ENCODE measurements around the gene NFATC3.
"Not testable (repeated sequence)": the region's sequence is repeated elsewhere in the genome, so short reads cannot be mapped to it uniquely, and the experiment has no call there.

NFATC3 gene

DNA sequence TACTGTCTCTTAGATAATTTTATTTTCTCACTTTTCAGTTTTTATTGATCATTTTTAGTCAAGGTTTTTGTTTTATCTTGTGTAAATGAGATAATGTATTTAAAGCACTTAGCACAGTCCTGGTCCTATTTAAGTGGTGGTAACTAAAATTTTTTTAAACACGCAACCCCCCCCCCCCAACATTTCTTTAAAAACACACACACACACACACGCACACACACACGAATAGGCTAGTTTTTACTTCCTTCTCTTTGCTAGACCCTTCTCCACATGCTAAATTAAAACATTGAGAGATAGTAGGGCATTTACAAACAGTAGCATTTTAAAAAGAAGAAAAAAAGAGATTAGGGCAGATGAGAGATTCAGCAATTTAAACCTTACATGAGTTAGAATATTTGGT is 5.0 kb downstream of the NFATC3 start:
- no peak for DNase-seq

DNA sequence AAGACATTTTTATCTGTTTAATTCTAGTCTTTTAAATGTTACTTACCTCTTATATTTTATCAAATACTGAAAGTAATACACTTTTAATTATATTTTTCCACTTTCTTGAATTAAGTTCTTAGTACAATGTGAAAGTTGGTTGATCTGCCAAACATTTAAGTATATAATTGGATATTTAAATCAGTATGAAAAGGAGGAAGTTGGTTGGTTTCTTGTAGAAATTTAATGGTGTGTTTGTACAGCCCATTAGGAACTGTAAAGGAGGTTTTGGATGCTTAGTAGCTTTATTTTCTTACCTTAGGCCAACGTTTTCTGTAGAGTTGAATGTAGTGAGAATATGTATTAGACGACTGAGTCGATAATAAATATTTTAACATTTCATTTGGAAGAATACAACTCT is 5.4 kb downstream of the NFATC3 start:
- no peak for DNase-seq

DNA sequence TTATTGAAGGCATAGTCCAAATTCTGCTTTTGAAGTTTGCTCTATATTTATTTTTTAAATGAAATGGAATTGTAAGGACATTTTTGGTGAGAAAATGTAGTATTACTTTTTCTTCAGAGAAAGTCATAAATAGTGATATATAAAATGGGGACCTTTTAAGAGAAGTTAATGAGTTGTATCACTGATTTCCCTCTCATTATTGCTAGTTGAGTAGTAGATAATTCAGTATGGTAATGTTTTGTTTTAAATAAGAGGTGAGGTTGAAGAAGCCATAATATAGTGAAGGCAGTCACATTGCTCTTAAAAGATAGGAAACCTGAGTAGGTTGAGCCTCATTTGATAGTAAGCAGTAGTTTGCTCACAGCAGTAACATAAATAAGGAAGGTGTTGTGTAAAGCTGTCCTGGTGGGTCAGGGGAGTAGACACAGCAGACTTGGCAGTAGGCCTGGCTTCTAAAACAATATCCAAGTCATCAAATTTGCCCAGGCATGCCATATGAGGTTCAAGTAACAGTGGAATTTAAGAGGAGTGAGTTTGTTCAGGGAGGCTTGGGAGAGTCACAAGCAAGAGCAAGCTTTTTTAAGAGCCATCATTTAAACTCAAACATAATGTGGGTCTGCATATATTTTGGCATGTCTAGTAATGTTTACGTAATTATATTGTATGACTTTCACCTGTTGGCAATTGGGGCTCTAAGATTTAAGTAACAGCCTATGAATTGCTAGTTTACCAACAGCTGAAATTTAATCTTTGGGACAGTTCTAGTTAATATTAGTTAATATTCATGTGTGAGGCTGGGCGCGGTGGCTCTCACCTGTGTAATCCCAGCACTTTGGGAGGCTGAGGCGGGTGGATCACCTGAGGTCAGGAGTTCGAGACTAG is 6.5 kb downstream of the NFATC3 start:
- no peak for DNase-seq

- DNase-seq, result not testable (repeated sequence)
These were observed 7.1 kb downstream of the NFATC3 start for GRCh38 chr16:68092275-68092674.

GRCh38 chr16:68093816-68094613 is 8.8 kb downstream of the NFATC3 start:
- no peak for DNase-seq

DNA sequence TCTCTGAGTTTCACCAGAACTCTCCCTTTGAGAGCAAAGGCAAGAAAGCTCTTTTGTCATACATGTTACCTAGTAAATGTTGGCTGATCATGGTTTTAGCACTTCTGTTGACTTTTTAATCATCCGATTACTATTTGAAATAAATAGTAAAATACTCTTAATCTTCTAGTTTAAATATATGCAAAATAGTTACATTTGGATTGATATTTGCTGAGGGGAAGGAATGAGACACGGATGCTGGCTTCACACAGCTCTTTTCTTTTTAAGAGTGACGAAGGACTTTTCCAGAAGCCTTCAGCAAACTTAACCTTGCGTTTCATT is 9.4 kb downstream of the NFATC3 start:
- DNase-seq, result no peak

DNA sequence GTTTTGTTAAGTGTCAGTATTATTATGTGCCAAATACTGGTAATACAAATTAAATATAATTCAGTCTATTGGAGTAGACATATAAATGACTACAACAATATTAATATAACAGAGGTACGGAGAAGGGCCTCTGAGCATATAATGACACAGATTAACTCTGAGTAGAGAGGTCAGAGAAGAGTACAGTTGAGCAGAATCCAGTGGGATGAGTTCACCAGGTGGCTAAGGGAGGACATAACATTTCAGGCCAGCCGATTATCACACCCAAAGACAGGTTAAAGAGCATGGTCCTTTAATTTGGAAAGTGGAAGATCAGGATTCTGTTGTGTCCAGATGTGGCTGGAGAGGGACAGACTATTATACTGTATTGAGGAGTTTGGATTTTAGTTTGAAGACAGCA is 11.3 kb downstream of the NFATC3 start:
- no peak for DNase-seq

DNA sequence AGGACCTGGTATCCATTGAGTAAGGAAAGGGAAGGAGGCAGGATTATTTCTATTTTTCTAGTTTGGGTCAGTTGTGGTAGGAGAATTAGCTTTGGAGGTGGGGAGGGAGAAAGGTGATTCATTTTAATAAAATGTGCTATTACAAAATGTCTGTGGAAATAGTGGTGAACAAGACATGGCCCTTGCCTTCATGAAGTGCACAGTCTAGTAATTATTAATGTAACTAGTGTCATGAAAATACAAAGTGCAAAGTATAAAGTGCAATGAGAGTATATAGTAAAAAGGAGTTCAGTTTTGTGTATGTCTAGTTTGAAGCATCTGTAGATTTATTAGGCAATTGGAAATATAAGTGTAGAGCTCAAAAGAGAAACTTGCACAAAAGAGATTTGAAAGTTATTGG is 11.9 kb downstream of the NFATC3 start:
- no peak for DNase-seq

GRCh38 chr16:68097895-68098294 is 12.7 kb downstream of the NFATC3 start:
- DNase-seq, result no peak

GRCh38 chr16:68100488-68100887 is 15.3 kb downstream of the NFATC3 start:
- DNase-seq, result no peak

- DNase-seq, result no peak
These were observed 20.4 kb downstream of the NFATC3 start for GRCh38 chr16:68105611-68106010.

DNA sequence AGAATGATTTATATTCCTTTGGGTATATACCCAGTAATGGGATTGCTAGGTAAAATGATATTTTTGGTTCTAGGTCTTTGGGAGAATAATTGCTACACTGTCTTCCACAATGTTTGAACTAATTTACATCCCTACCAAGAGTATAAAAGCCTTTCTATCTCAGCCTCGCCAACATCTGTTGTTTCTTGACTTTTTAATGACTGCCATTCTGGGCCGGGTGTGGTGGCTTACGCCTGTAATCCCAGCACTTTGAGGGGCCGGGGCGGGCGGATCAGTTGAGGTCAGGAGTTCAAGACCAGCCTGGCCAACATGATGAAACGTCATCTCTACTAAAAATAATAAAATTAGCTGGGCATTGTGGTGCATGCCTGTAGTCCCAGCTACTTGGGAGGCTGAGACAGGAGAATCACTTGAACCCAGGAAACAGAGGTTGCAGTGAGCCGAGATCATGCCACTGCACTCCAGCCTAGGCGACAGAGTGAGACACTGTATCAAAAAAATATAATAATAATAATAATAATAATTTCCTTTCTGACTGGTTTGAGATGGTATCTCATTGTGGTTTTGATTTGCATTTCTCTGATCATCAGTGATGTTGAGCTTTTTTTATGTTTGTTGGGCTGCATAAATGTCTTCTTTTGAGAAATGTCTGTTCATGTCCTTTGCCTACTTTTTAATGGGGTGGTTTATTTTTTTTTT is 22.2 kb downstream of the NFATC3 start:
- not testable (repeated sequence) for DNase-seq

DNA sequence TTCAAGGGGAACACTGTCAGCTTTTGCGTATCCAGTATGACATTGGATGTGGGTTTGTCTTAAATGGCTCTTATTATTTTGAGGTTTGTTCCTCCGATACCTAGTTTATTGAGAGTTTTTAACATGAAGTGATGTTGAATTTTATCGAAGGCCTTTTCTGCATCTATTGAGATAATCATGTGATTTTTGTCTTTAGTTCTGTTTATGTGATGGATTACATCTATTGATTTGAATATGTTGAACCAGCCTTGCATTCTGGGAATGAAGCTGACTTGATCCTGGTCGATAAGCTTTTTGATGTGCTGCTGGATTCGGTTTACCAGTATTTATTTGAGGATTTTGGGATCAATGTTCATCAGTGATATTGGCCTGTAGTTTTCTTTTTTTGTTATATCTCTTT is 24.0 kb downstream of the NFATC3 start:
- not testable (repeated sequence) for DNase-seq

GRCh38 chr16:68110611-68111010 is 25.4 kb downstream of the NFATC3 start:
- not testable (repeated sequence) for DNase-seq

DNA sequence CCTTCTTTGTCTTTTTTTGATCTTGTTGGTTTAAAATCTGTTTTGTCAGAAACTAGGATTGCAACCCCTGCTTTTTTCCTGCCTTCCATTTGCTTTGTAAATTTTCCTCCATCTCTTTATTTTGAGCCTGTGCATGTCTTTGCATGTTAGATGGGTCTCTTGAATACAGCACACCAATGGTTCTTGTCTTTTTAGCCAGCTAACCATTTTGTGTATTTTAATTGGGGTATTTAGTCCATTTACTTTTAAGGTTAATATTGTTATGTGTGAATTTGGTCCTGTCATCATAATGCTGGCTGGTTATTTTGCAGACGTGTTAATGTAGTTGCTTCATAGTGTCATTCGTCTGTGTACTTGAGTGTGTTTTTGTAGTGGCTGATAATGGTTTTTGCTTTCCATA is 26.2 kb downstream of the NFATC3 start:
- no peak for DNase-seq

DNA sequence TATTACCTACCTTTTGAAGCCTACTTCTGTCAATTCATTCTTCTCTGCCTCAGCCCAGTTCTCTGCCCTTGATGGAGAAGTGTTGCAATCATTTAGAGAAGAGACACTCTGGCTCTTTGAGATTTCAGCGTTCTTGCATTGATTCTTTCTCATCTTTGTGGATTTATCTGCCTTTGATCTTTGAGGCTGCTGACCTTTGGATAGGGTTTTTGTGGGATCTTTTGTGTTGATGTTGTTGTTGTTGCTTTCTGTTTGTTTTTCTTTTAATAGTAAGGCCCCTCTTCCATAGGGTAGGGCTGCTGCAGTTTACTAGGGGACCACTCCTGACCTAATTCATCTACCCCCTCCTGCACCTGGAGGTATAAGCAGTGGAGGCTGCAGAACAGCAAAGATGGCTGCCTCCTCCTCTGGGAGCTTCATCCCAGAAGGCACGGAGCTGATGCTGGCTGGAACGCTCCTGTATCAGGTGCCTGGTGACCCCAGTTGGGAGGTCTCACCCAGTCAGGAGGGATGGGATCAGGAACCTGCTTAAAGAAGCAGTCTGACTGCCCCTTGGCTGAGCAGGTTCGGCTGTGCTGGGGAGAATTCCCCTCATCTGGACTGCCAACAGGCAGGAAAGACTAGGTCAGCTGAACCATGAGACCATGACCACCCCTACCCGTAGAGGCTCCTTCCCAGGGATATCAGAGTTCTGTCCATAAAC is 28.0 kb downstream of the NFATC3 start:
- DNase-seq, result no peak

- no peak for DNase-seq
These were observed 28.6 kb downstream of the NFATC3 start for GRCh38 chr16:68113765-68114240.

DNA sequence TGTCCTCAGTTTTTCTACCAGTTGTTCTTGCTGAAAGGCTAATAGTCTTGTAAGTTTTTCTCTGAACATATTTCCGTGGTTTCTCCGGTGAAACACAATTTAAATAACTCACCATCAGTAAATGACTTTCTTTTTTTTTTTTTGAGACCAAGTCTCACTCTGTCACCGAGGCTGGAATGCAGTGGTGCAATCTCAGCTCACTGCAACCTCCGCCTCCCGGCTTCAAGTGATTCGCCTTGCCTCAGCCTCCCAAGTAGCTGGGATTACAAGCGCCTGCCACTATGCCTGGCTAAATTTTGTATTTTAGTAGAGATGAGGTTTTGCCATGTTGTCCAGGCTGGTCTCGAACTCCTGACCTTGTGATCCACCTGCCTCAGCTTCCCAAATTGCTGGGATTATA is 29.8 kb downstream of the NFATC3 start:
- not testable (repeated sequence) for DNase-seq

DNA sequence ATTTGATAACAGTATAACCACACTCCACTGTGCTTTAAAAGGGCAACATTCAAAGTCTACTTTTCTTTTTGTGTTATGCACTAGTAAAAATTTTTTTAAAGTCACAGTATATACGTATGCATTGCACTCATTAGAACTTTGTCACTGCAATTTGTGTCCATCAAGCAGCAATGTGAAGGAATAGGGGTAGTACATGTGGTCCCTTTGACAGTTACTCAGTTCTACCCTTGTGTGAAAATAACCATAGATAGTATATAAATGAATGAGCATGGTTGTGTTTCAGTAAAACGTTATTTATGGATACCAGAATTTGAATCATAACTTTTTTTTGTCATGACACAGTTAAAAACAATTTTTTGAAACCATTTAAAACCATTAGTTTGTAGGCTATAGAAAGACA is 30.7 kb downstream of the NFATC3 start:
- no peak for DNase-seq

DNA sequence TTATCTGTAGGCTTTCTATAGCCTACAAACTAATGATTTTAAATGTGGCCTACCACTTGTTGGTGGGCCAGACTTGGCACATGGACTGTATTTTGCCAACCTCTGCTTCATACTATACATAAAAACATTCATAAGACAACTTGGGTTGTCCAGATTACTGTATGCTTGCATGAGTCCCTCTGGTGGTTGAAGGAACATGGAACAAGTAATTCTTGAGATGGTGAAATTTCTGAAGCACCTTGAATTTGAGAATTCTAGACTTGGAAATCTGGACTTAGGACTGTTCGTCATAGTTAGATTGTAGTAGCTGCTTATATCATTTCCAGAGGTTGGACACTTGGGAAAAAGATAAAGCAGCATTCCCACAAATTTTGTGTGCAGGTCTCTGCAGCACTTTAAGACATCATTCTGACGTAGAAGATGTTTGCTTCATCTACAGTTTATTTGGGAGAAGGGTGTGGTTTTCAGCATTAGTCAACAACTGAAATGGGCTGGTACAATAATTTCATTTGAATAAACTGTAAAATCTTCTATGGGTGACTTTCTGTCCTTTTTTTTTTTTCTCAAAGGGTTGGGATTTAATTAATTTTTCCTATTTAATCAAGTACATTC is 31.2 kb downstream of the NFATC3 start:
- DNase-seq, result no peak

GRCh38 chr16:68117884-68118283 is 32.7 kb downstream of the NFATC3 start:
- no peak for DNase-seq

GRCh38 chr16:68118954-68119353 is 33.8 kb downstream of the NFATC3 start:
- DNase-seq, result not testable (repeated sequence)
